Esophagus muscularis mucosa (tissue), 3 donors: ENCODE results near the gene ACOD1.

Experiments used
- CTCF ChIP-seq, 3 experiments: fragments of 200-600 bp in 2 of 3; fragments of 450-650 bp in 1 of 3; sonication (generic) in 2 of 3; IDR thresholded peaks; one replicate each; pipeline ENCODE4 v1.5.1; 2017 to 2019; ENCODE audit warnings: antibody characterized with exemption in 3 of 3, mild to moderate bottlenecking in 2 of 3, moderate library complexity in 1 of 3
- EP300 ChIP-seq: sonication (generic); formaldehyde crosslinking; IDR thresholded peaks from one replicate; pipeline ENCODE4 v1.6.1; 2017; ENCODE audit warnings: antibody characterized with exemption

GRCh38 chr13:76982061-76982460, 33.8 kb downstream of the ACOD1 start:
- TF ChIP-seq CTCF (IDR thresholded peaks at IDR 0.05) (no peak), EP300 (no peak)
